GM18867 (cell line): Measurements from ENCODE around the gene CACHD1.
"Not testable (repeated sequence)": the region's sequence is repeated elsewhere in the genome, so short reads cannot be mapped to it uniquely, and the experiment has no call there.

ENCODE experiments used
- ATAC-seq: cut with Tn5 transposase; IDR thresholded peaks from one replicate; pipeline ENCODE4 v1.9.1; 2021; ENCODE audit warnings: mild to moderate bottlenecking, moderate library complexity; ENCODE audit not compliant: unreplicated experiment

The CACHD1 gene

GRCh38 chr1:64495878-64496277 lies 25.9 kb downstream of the CACHD1 start:
- no peak for ATAC-seq

- no peak for ATAC-seq
Observed at GRCh38 chr1:64496606-64497005, 26.7 kb downstream of the CACHD1 start.

- ATAC-seq: no peak
Observed at GRCh38 chr1:64497088-64497883, 27.4 kb downstream of the CACHD1 start.

- no peak for ATAC-seq
Observed at GRCh38 chr1:64498325-64498724, 28.4 kb downstream of the CACHD1 start.

- ATAC-seq: no peak
Observed at GRCh38 chr1:64499011-64499410, 29.1 kb downstream of the CACHD1 start.

- no peak for ATAC-seq
Observed at GRCh38 chr1:64499966-64500365, 30.0 kb downstream of the CACHD1 start.

- no peak for ATAC-seq
Observed at GRCh38 chr1:64502083-64502482, 32.2 kb downstream of the CACHD1 start.

GRCh38 chr1:64502931-64503330 lies 33.0 kb downstream of the CACHD1 start:
- ATAC-seq: no peak

GRCh38 chr1:64505232-64505943 lies 35.5 kb downstream of the CACHD1 start:
- no peak for ATAC-seq

GRCh38 chr1:64505944-64506655 lies 36.2 kb downstream of the CACHD1 start:
- ATAC-seq: no peak

- ATAC-seq: no peak
Observed at GRCh38 chr1:64508629-64509028, 38.7 kb downstream of the CACHD1 start.

- ATAC-seq: no peak
Observed at GRCh38 chr1:64511044-64511443, 41.1 kb downstream of the CACHD1 start.

- not testable (repeated sequence) for ATAC-seq
Observed at GRCh38 chr1:64512206-64512605, 42.3 kb downstream of the CACHD1 start.

- ATAC-seq: no peak
Observed at GRCh38 chr1:64513545-64513944, 43.6 kb downstream of the CACHD1 start.

- ATAC-seq: no peak
Observed at GRCh38 chr1:64514197-64514765, 44.4 kb downstream of the CACHD1 start.

GRCh38 chr1:64515427-64515826 lies 45.5 kb downstream of the CACHD1 start:
- no peak for ATAC-seq

- ATAC-seq: no peak
Observed at GRCh38 chr1:64516301-64516700, 46.4 kb downstream of the CACHD1 start.

- ATAC-seq: no peak
Observed at GRCh38 chr1:64516803-64517568, 47.1 kb downstream of the CACHD1 start.

GRCh38 chr1:64517640-64518039 lies 47.7 kb downstream of the CACHD1 start:
- ATAC-seq: no peak

GRCh38 chr1:64518692-64519481 lies 49.0 kb downstream of the CACHD1 start:
- ATAC-seq: no peak
